Measurements from ENCODE around the gene PEDS1.

The PEDS1 gene

GRCh38 chr20:50145566-50145965 lies 8.0 kb downstream of the PEDS1 start (continued):
- TF ChIP-seq ZXDB (tag by site-specific recombination; IDR thresholded peaks at IDR 0.05) (no peak), MEIS1 (CRISPR knock-in tag; IDR thresholded peaks at IDR 0.05; ENCODE audit: borderline replicate concordance) (no peak), ZNF121 (tag by site-specific recombination; IDR thresholded peaks at IDR 0.05) (no peak)

GRCh38 chr20:50144362-50144761 lies 9.2 kb downstream of the PEDS1 start:
- no peaks in the 10 kb centered on the region for H3K9me3 ChIP-seq (ENCODE audit: control insufficient read depth, insufficient read depth, low read depth, low read length)
- TF ChIP-seq SALL2 (tag by site-specific recombination; IDR thresholded peaks at IDR 0.05; ENCODE audit: borderline replicate concordance) (no peak), ZNF214 (tag by site-specific recombination; IDR thresholded peaks at IDR 0.05; ENCODE audit: borderline replicate concordance) (no peak), MZF1 (tag by site-specific recombination; IDR thresholded peaks at IDR 0.05; ENCODE audit: borderline replicate concordance) (peak; percentile 82; the same call in 1 of the 2 replicates), ZNF433 (tag by site-specific recombination; IDR thresholded peaks at IDR 0.05; ENCODE audit: low read depth) (no peak), ZNF529 (tag by site-specific recombination; IDR thresholded peaks at IDR 0.05; ENCODE audit: insufficient replicate concordance) (no peak)
- H3K36me3 ChIP-seq (ENCODE audit: control insufficient read depth in 2 of 2, insufficient read depth in 1 of 2, low read length in 2 of 2), result peaks cover 3 to 78% of the 10 kb centered on the region in 2 experiments; a peak in 2 of 3 replicates
- CTCF ChIA-PET, result interaction anchor here (0.6 to 1.2 kb wide), 5 partner anchors 8 to 326 kb away, joined by 3 to 9 read pairs (median 3); partner anchors contain the start of gene PEDS1
- H3K4me3 ChIP-seq (ENCODE audit: low read depth, low read length), result no peak overlapping the region
- H3K27ac ChIP-seq (ENCODE audit: extremely low read depth, low read depth, low read length), result no peak overlapping the region
- POLR2A ChIA-PET, result interaction anchor here (1.8 kb wide), 1 partner anchor 9 kb away, joined by 9 read pairs; the partner anchor contains the start of gene PEDS1
- H3K4me1 ChIP-seq (ENCODE audit: control insufficient read depth, insufficient read depth, low read length), result no peaks in the 10 kb centered on the region

- no peak overlapping the region for H3K27ac ChIP-seq (ENCODE audit: extremely low read depth, low read depth, low read length)
- H3K9me3 ChIP-seq (ENCODE audit: control insufficient read depth, insufficient read depth, low read depth, low read length), result no peaks in the 10 kb centered on the region
- no peaks in the 10 kb centered on the region for H3K4me1 ChIP-seq (ENCODE audit: control insufficient read depth, insufficient read depth, low read length)
- TF ChIP-seq ZNF513 (tag by site-specific recombination; IDR thresholded peaks at IDR 0.05) (no peak), ZNF704 (tag by site-specific recombination; IDR thresholded peaks at IDR 0.05) (no peak), ZNF404 (tag by site-specific recombination; IDR thresholded peaks at IDR 0.05) (no peak), ZNF501 (tag by site-specific recombination; IDR thresholded peaks at IDR 0.05) (no peak), ZNF692 (tag by site-specific recombination; IDR thresholded peaks at IDR 0.05) (no peak), ZNF621 (tag by site-specific recombination; IDR thresholded peaks at IDR 0.05) (no peak), IKZF3 (tag by site-specific recombination; IDR thresholded peaks at IDR 0.05) (no peak), GFI1B (tag by site-specific recombination; IDR thresholded peaks at IDR 0.05) (no peak), ZNF214 (tag by site-specific recombination; IDR thresholded peaks at IDR 0.05; ENCODE audit: borderline replicate concordance) (no peak), ZNF830 (tag by site-specific recombination; IDR thresholded peaks at IDR 0.05; ENCODE audit: low read depth) (no peak), ZNF362 (tag by site-specific recombination; IDR thresholded peaks at IDR 0.05) (no peak), ZNF645 (tag by site-specific recombination; IDR thresholded peaks at IDR 0.05) (no peak), ZNF239 (tag by site-specific recombination; IDR thresholded peaks at IDR 0.05) (no peak), KLF16 (tag by site-specific recombination; IDR thresholded peaks at IDR 0.05) (no peak), ZNF341 (tag by site-specific recombination; IDR thresholded peaks at IDR 0.05; ENCODE audit: low read depth) (no peak), ZNF530 (tag by site-specific recombination; IDR thresholded peaks at IDR 0.05; ENCODE audit: low read depth) (no peak), ZBTB17 (tag by site-specific recombination; IDR thresholded peaks at IDR 0.05) (no peak), ZNF580 (tag by site-specific recombination; IDR thresholded peaks at IDR 0.05) (no peak)
- CTCF ChIA-PET, result no interaction called here
- H3K36me3 ChIP-seq (ENCODE audit: control insufficient read depth in 2 of 2, insufficient read depth in 1 of 2, low read length in 2 of 2), result peaks cover 3 to 75% of the 10 kb centered on the region in 2 experiments; a peak in 2 of 3 replicates
- POLR2A ChIA-PET, result no interaction called here
- H3K4me3 ChIP-seq (ENCODE audit: low read depth, low read length), result no peak overlapping the region
These were observed 10.7 kb downstream of the PEDS1 start for GRCh38 chr20:50142812-50143211.
